ENCODE data around the gene SZT2.

Gene SZT2

GRCh38 chr1:43491061-43491460 lies 101.4 kb downstream of the SZT2 start:
- Histone ChIP-seq H4K20me1 (ENCODE audit: low read depth, low read length) (no peaks in the 10 kb centered on the region), H3K27ac (ENCODE audit: low read depth, low read length) (no peak overlapping the region), H3K9me3 (ENCODE audit: insufficient read depth, low read length) (peaks cover 7% of the 10 kb centered on the region; the same call in 1 of the 2 replicates), H3K36me3 (ENCODE audit: low read length) (peaks cover 3% of the 10 kb centered on the region; the same call in 1 of the 2 replicates), H3K9me2 (replicated peaks; ENCODE audit: insufficient read depth, low read length) (no peaks in the 10 kb centered on the region), H3K27me3 (ENCODE audit: low read length) (no peaks in the 10 kb centered on the region), H3K4me3 (ENCODE audit: insufficient read depth, low read length, poor library complexity, severe bottlenecking) (no peak overlapping the region), H3F3A (ENCODE audit: insufficient read depth) (no peaks in the 10 kb centered on the region), H3K9ac (ENCODE audit: low read length) (no peak overlapping the region), H2AFZ (ENCODE audit: low read depth, low read length, severe bottlenecking) (no peak overlapping the region), H3K79me2 (ENCODE audit: insufficient read depth, low read length) (no peaks in the 10 kb centered on the region), H3K4me2 (ENCODE audit: low read depth, low read length, poor library complexity, severe bottlenecking) (no peak overlapping the region)
- TF ChIP-seq EZH2phosphoT487 (conservative IDR thresholded peaks at IDR 0.05; ENCODE audit: low read length) (no peak), CTCF (IDR thresholded peaks at IDR 0.05; ENCODE audit: insufficient read depth, low read length, poor library complexity, severe bottlenecking) (no peak)

- H4K20me1 ChIP-seq (ENCODE audit: low read depth, low read length) = no peaks in the 10 kb centered on the region
- H3K79me2 ChIP-seq (ENCODE audit: insufficient read depth, low read length) = no peaks in the 10 kb centered on the region
- H3K36me3 ChIP-seq (ENCODE audit: low read length) = peaks cover 3% of the 10 kb centered on the region; the same call in 1 of the 2 replicates
- H3K9ac ChIP-seq (ENCODE audit: low read length) = no peak overlapping the region
- H3F3A ChIP-seq (ENCODE audit: insufficient read depth) = no peaks in the 10 kb centered on the region
- TF ChIP-seq EZH2phosphoT487 (conservative IDR thresholded peaks at IDR 0.05; ENCODE audit: low read length) (no peak), CTCF (IDR thresholded peaks at IDR 0.05; ENCODE audit: insufficient read depth, low read length, poor library complexity, severe bottlenecking) (no peak)
- H3K9me3 ChIP-seq (ENCODE audit: insufficient read depth, low read length) = peaks cover 5% of the 10 kb centered on the region; the same call in 1 of the 2 replicates
- H3K9me2 ChIP-seq (replicated peaks; ENCODE audit: insufficient read depth, low read length) = no peaks in the 10 kb centered on the region
- H2AFZ ChIP-seq (ENCODE audit: low read depth, low read length, severe bottlenecking) = no peak overlapping the region
- no peak overlapping the region for H3K4me3 ChIP-seq (ENCODE audit: insufficient read depth, low read length, poor library complexity, severe bottlenecking)
- no peak overlapping the region for H3K4me2 ChIP-seq (ENCODE audit: low read depth, low read length, poor library complexity, severe bottlenecking)
- H3K27me3 ChIP-seq (ENCODE audit: low read length) = no peaks in the 10 kb centered on the region
- H3K27ac ChIP-seq (ENCODE audit: low read depth, low read length) = no peak overlapping the region
Observed at GRCh38 chr1:43492826-43493225, 103.1 kb downstream of the SZT2 start.

- H3K9me3 ChIP-seq (ENCODE audit: insufficient read depth, low read length) = no peaks in the 10 kb centered on the region
- H3K36me3 ChIP-seq (ENCODE audit: low read length) = no peaks in the 10 kb centered on the region
- no peaks in the 10 kb centered on the region for H4K20me1 ChIP-seq (ENCODE audit: low read depth, low read length)
- H3K4me2 ChIP-seq (ENCODE audit: low read depth, low read length, poor library complexity, severe bottlenecking) = no peak overlapping the region
- no peak overlapping the region for H3K9ac ChIP-seq (ENCODE audit: low read length)
- H3K79me2 ChIP-seq (ENCODE audit: insufficient read depth, low read length) = no peaks in the 10 kb centered on the region
- no peaks in the 10 kb centered on the region for H3K9me2 ChIP-seq (replicated peaks; ENCODE audit: insufficient read depth, low read length)
- TF ChIP-seq CTCF (IDR thresholded peaks at IDR 0.05; ENCODE audit: insufficient read depth, low read length, poor library complexity, severe bottlenecking) (no peak), EZH2phosphoT487 (conservative IDR thresholded peaks at IDR 0.05; ENCODE audit: low read length) (no peak)
- H3K4me3 ChIP-seq (ENCODE audit: insufficient read depth, low read length, poor library complexity, severe bottlenecking) = no peak overlapping the region
- H2AFZ ChIP-seq (ENCODE audit: low read depth, low read length, severe bottlenecking) = no peak overlapping the region
- no peaks in the 10 kb centered on the region for H3F3A ChIP-seq (ENCODE audit: insufficient read depth)
- no peak overlapping the region for H3K27ac ChIP-seq (ENCODE audit: low read depth, low read length)
- no peaks in the 10 kb centered on the region for H3K27me3 ChIP-seq (ENCODE audit: low read length)
Observed at GRCh38 chr1:43493661-43494450, 104.2 kb downstream of the SZT2 start.

All from SU-DHL-6 (cell line).